IPS-NIHi7 (cell line): ENCODE data around the gene EFNA3.

Experiments used
- DNase-seq: peaks from one replicate; pipeline ENCODE4 v3.0.0; 2012; ENCODE audit warnings: mixed read lengths; ENCODE audit errors: extremely low spot score

Gene EFNA3

GRCh38 chr1:155131856-155132255 is 53.2 kb downstream of the EFNA3 start:
- DNase-seq: no peak

- DNase-seq: no peak
Measured at GRCh38 chr1:155133799-155134281, 55.2 kb downstream of the EFNA3 start.

GRCh38 chr1:155134322-155134721 is 55.7 kb downstream of the EFNA3 start:
- DNase-seq: no peak

GRCh38 chr1:155134880-155135414 is 56.3 kb downstream of the EFNA3 start:
- DNase-seq: peak; percentile 62

GRCh38 chr1:155135415-155136028 is 56.9 kb downstream of the EFNA3 start, which contains the start of gene SLC50A1:
Gene SLC50A1 (plus strand): TSS chr1:155135852. CDS start chr1:155135912, 60 bp downstream.
- peak; percentile 96 for DNase-seq

GRCh38 chr1:155136748-155137147 is 58.1 kb downstream of the EFNA3 start:
- DNase-seq: no peak
